A673 (cell line): ENCODE measurements around the gene PDCD7. TPM values are rescaled to one million over a fixed set of nuclear protein-coding genes. Genes with fewer than 3 reads are reported as not detected.
"Not testable (repeated sequence)": the region's sequence is repeated elsewhere in the genome, so short reads cannot be mapped to it uniquely, and the experiment has no call there.

ENCODE experiments used
- BruUV-seq: library from RNA; stranded (reverse); fragments of 400-500 nt; replicated peaks from 2 replicates; lab custom pipeline; 2021; lab: Mats Ljungman, UMichigan
- CTCF ChIA-PET: fragments of 300-600 bp; sonication (Branson Sonifier 250); formaldehyde crosslinking; loops from one replicate; lab custom pipeline; 2022; ENCODE audit warnings: antibody characterized with exemption; lab: Charles Lee
- POLR2A ChIA-PET: fragments of 300-600 bp; sonication (Branson Sonifier 250); formaldehyde crosslinking; loops from one replicate; lab custom pipeline; 2022; ENCODE audit warnings: antibody characterized with exemption; ENCODE audit not compliant: low non-redundant PET; lab: Charles Lee
- DNase-seq: peaks from one replicate; pipeline ENCODE4 v3.0.0-alpha.2; 2015; ENCODE audit warnings: low spot score
- H3K27ac ChIP-seq: fragments of 200-600 bp; sonication (generic); 2 replicates; pipeline ENCODE4 v1.5.1; 2016; ENCODE audit warnings: mixed run types, low read depth, mild to moderate bottlenecking, mixed read lengths, antibody characterized with exemption, low read length; ENCODE audit not compliant: poor library complexity, severe bottlenecking
- H3K27me3 ChIP-seq: fragments of 200-600 bp; sonication (generic); replicated peaks from 2 replicates; pipeline ENCODE4 v1.6.1; 2017; ENCODE audit warnings: mixed run types, low read depth, mild to moderate bottlenecking, mixed read lengths, antibody characterized with exemption, low read length; ENCODE audit not compliant: insufficient read depth, poor library complexity
- H3K36me3 ChIP-seq: fragments of 200-600 bp; sonication (generic); 2 replicates; pipeline ENCODE4 v1.6.1; 2016; ENCODE audit warnings: mixed run types, mild to moderate bottlenecking, mixed read lengths, antibody characterized with exemption, low read length; ENCODE audit not compliant: insufficient read depth, poor library complexity, severe bottlenecking
- H3K4me1 ChIP-seq: fragments of 200-600 bp; sonication (generic); 2 replicates; pipeline ENCODE4 v1.6.1; 2017; ENCODE audit warnings: mixed run types, mild to moderate bottlenecking, mixed read lengths, antibody characterized with exemption, low read length; ENCODE audit not compliant: insufficient read depth, poor library complexity, severe bottlenecking
- H3K4me3 ChIP-seq: fragments of 200-600 bp; sonication (generic); 2 replicates; pipeline ENCODE4 v1.5.1; 2016; ENCODE audit warnings: low read depth, mixed run types, mild to moderate bottlenecking, mixed read lengths, low read length; ENCODE audit not compliant: poor library complexity, severe bottlenecking
- H3K9me3 ChIP-seq: fragments of 200-600 bp; sonication (generic); 2 replicates; pipeline ENCODE4 v1.6.1; 2016; ENCODE audit warnings: mixed run types, low read depth, mild to moderate bottlenecking, mixed read lengths, antibody characterized with exemption, low read length; ENCODE audit not compliant: poor library complexity, severe bottlenecking
- CTCF ChIP-seq: fragments of 300-800, 200-600 bp; sonication (generic); conservative IDR thresholded peaks from 2 replicates; pipeline ENCODE4 v1.5.1; 2017; ENCODE audit warnings: low read depth, mild to moderate bottlenecking, antibody characterized with exemption, low read length, moderate library complexity, mixed read lengths
- EZH2 ChIP-seq: fragments of 200-600 bp; sonication (generic); IDR thresholded peaks from 2 replicates; pipeline ENCODE4 v1.6.1; 2017; ENCODE audit warnings: borderline replicate concordance, low read depth, mild to moderate bottlenecking, mixed read lengths, antibody characterized with exemption, low read length; ENCODE audit not compliant: poor library complexity, severe bottlenecking
- intact Hi-C: fragments of 100-400 bp; cut with micrococcal nuclease; formaldehyde crosslinking; loops from one replicate; pipeline ENCODE4 v1.10.0; 2022; ENCODE audit not compliant: unreplicated experiment
- total RNA-seq: library from RNA; stranded (reverse); gene quantifications from 2 replicates; pipeline ENCODE4 v1.2.3, GENCODE V29; 2021

Gene PDCD7
- total RNA-seq, 1 experiment from 2014 or later: 39.1 TPM

GRCh38 chr15:65077981-65078352, 55.6 kb downstream of the PDCD7 start:
- ChIA-PET POLR2A (no interaction called here), CTCF (interaction anchor here (1.1 kb wide), 1 partner anchor 44 kb away, joined by 9 read pairs; no protein-coding TSS in a partner anchor)
- no peak overlapping the region for H3K4me3 ChIP-seq
- H3K27ac ChIP-seq: no peak overlapping the region
- no peaks in the 10 kb centered on the region for H3K9me3 ChIP-seq
- H3K36me3 ChIP-seq: no peaks in the 10 kb centered on the region
- TF ChIP-seq CTCF: peak; percentile 79
- TF ChIP-seq EZH2: no peak
- DNase-seq: peak; percentile 70
- H3K27me3 ChIP-seq: no peaks in the 10 kb centered on the region
- BruUV-seq: no TSS peak
- H3K4me1 ChIP-seq: no peaks in the 10 kb centered on the region
- intact Hi-C loops: loop anchor here (1.0 kb wide), 1 partner anchor 45 kb away; no protein-coding TSS in a partner anchor

- TF ChIP-seq CTCF (no peak), EZH2 (no peak)
- CTCF ChIA-PET: interaction anchor here (0.6 to 1.1 kb wide), 2 partner anchors 44 to 108 kb away, joined by 6 to 9 read pairs; partner anchors contain the start of gene CLPX
- H3K36me3 ChIP-seq: no peaks in the 10 kb centered on the region
- no peak overlapping the region for H3K4me3 ChIP-seq
- no peaks in the 10 kb centered on the region for H3K4me1 ChIP-seq
- H3K9me3 ChIP-seq: no peaks in the 10 kb centered on the region
- intact Hi-C loops: no loop called here
- H3K27ac ChIP-seq: no peak overlapping the region
- BruUV-seq: no TSS peak
- DNase-seq: no peak
- POLR2A ChIA-PET: interaction anchor here (0.6 kb wide), 1 partner anchor 11 kb away, joined by 5 read pairs; no protein-coding TSS in a partner anchor
- H3K27me3 ChIP-seq: no peaks in the 10 kb centered on the region
Measured at GRCh38 chr15:65077291-65077980, 56.2 kb downstream of the PDCD7 start.

- BruUV-seq: no TSS peak
- CTCF ChIA-PET: no interaction called here
Measured at GRCh38 chr15:65076486-65077290, 56.9 kb downstream of the PDCD7 start, which contains the start of gene KBTBD13. KBTBD13 (plus strand) TSS chr15:65076746; CDS start chr15:65076816, 70 bp downstream.

GRCh38 chr15:65075607-65076395, 57.8 kb downstream of the PDCD7 start:
- H3K4me3 ChIP-seq, H3K36me3 ChIP-seq, BruUV-seq, CTCF ChIA-PET, H3K27ac ChIP-seq, intact Hi-C loops, DNase-seq, H3K4me1 ChIP-seq, POLR2A ChIA-PET, H3K9me3 ChIP-seq, H3K27me3 ChIP-seq: not testable (repeated sequence)

More at GRCh38 chr15:65076486-65077290, 56.9 kb downstream of the PDCD7 start, which contains the start of gene KBTBD13:
- Histone ChIP-seq H3K4me1 (no peaks in the 10 kb centered on the region), H3K27ac (no peak within 1 kb of the TSS), H3K36me3 (no peaks in the 10 kb centered on the region), H3K9me3 (no peaks in the 10 kb centered on the region), H3K27me3 (no peaks in the 10 kb centered on the region), H3K4me3 (no peak within 1 kb of the TSS)
- no peak for TF ChIP-seq CTCF
- no peak for TF ChIP-seq EZH2
- POLR2A ChIA-PET: no interaction called here
- intact Hi-C loops: no loop called here
- no peak for DNase-seq
